ENCODE measurements around the gene WDR83. TPM values are rescaled to one million over a fixed set of nuclear protein-coding genes. Genes with fewer than 3 reads are reported as not detected.

WDR83 gene
- total RNA-seq, 6 experiments from 2014 or later: 8.6 to 13.3 (median 9.9) TPM

- TF ChIP-seq, protein P1, sequence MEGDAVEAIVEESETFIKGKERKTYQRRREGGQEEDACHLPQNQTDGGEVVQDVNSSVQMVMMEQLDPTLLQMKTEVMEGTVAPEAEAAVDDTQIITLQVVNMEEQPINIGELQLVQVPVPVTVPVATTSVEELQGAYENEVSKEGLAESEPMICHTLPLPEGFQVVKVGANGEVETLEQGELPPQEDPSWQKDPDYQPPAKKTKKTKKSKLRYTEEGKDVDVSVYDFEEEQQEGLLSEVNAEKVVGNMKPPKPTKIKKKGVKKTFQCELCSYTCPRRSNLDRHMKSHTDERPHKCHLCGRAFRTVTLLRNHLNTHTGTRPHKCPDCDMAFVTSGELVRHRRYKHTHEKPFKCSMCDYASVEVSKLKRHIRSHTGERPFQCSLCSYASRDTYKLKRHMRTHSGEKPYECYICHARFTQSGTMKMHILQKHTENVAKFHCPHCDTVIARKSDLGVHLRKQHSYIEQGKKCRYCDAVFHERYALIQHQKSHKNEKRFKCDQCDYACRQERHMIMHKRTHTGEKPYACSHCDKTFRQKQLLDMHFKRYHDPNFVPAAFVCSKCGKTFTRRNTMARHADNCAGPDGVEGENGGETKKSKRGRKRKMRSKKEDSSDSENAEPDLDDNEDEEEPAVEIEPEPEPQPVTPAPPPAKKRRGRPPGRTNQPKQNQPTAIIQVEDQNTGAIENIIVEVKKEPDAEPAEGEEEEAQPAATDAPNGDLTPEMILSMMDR (IDR thresholded peaks at IDR 0.05): no peak
- Mint-ChIP-seq H3K4me1 (ENCODE audit: low read depth) (peaks cover 38% of the 10 kb centered on the region), H3K9me3 (no peaks in the 10 kb centered on the region), H3K36me3 (ENCODE audit: low read depth) (peaks cover 5% of the 10 kb centered on the region; the same call in 1 of the 2 replicates), H3K27ac (peak overlapping the region; percentile 70), H3K4me3 (peak overlapping the region; percentile 95), H3K27me3 (ENCODE audit: insufficient read depth) (peaks cover 4% of the 10 kb centered on the region; the same call in 1 of the 2 replicates)
- DNase-seq: no peak
Measured at GRCh38 chr19:12665671-12666264, 839 bp upstream of the WDR83 start.

DNA sequence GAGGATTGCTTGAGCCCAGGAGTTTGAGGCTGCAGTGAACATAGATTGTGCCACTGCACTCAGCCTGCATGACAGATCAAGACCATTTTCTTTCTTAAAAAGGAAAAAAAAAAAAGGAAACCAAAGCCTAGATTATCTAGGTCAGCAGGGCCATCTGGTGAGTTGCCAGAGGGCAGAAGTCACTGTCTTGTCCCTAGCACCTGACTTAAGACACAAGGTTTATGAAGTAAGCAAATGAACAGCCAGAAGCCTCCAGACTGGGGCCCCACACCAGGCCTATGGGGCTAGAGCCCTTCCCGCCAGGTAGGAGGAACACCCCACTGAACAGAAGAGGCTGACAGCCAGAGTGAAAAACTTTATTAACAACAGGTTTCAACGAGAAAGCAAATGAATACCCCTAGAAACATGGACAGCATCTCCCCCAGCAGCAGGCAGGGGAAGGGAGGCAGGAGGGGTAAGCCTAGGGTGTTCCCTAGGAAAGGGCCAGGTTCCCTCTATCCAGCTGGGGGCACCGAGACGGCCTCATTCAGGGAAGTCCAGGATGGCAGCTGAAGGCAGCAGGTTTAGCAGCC lies 1.2 kb downstream of the WDR83 start:
- Mint-ChIP-seq H3K27me3 (ENCODE audit: insufficient read depth) (peaks cover 4% of the 10 kb centered on the region; the same call in 1 of the 2 replicates), H3K9me3 (no peaks in the 10 kb centered on the region), H3K36me3 (ENCODE audit: low read depth) (peaks cover 12% of the 10 kb centered on the region), H3K27ac (peak overlapping the region; percentile 100), H3K4me1 (ENCODE audit: low read depth) (peaks cover 45% of the 10 kb centered on the region), H3K4me3 (peak overlapping the region; percentile 95)
- DNase-seq: no peak
- TF ChIP-seq, protein P1 (IDR thresholded peaks at IDR 0.05): no peak

DNA sequence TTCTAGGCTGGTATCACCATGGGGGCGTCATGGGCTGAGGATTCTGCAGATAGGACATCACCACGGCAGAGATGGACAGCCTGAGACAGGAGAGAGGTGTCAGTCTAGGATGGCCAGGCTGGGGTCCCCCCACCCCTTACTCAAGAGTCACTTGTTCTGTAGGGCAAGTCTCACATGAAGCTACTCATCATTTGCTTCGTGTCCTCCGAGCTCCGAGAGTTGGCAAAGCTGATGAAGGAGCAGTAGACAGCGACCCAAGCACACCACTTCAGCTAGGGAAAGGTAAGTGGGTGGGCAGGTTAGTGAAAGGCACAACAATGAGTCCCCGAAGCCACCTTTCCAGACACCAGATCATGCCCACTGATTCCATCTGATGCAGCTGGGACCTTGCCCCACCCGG lies 1.7 kb downstream of the WDR83 start:
- H3K9me3 Mint-ChIP-seq: no peaks in the 10 kb centered on the region
- no peak for DNase-seq
- H3K4me1 Mint-ChIP-seq (ENCODE audit: low read depth): peaks cover 45% of the 10 kb centered on the region
- peaks cover 7% of the 10 kb centered on the region for H3K36me3 Mint-ChIP-seq (ENCODE audit: low read depth)
- TF ChIP-seq, protein P1 (IDR thresholded peaks at IDR 0.05): no peak
- peak overlapping the region; percentile 100 for H3K27ac Mint-ChIP-seq
- H3K27me3 Mint-ChIP-seq (ENCODE audit: insufficient read depth): peaks cover 4% of the 10 kb centered on the region; the same call in 1 of the 2 replicates
- H3K4me3 Mint-ChIP-seq: peak overlapping the region; percentile 95

DNA sequence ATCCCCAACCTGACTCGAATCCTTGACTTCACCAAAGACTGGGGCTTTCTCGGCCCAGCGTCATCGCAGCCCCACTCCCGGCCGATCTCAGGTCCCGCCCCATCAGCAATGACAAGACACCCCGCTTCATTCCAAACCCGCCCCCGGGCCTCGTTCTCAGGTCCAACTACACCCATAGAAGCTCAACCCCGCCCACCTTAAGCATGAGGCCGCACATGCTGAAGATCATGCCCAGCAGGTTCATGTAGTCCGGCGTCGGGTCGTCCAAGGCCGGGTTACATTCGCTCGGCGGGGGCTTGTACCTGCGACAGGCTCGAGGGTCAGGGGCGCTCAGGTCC lies 2.3 kb downstream of the WDR83 start:
- peak overlapping the region; percentile 100 for H3K27ac Mint-ChIP-seq
- peak overlapping the region; percentile 95 for H3K4me3 Mint-ChIP-seq
- TF ChIP-seq, protein P1 (IDR thresholded peaks at IDR 0.05): no peak
- peaks cover 7% of the 10 kb centered on the region for H3K36me3 Mint-ChIP-seq (ENCODE audit: low read depth)
- H3K4me1 Mint-ChIP-seq (ENCODE audit: low read depth): peaks cover 45% of the 10 kb centered on the region
- H3K9me3 Mint-ChIP-seq: no peaks in the 10 kb centered on the region
- DNase-seq: peak; percentile 72
- peaks cover 4% of the 10 kb centered on the region; the same call in 1 of the 2 replicates for H3K27me3 Mint-ChIP-seq (ENCODE audit: insufficient read depth)

DNA sequence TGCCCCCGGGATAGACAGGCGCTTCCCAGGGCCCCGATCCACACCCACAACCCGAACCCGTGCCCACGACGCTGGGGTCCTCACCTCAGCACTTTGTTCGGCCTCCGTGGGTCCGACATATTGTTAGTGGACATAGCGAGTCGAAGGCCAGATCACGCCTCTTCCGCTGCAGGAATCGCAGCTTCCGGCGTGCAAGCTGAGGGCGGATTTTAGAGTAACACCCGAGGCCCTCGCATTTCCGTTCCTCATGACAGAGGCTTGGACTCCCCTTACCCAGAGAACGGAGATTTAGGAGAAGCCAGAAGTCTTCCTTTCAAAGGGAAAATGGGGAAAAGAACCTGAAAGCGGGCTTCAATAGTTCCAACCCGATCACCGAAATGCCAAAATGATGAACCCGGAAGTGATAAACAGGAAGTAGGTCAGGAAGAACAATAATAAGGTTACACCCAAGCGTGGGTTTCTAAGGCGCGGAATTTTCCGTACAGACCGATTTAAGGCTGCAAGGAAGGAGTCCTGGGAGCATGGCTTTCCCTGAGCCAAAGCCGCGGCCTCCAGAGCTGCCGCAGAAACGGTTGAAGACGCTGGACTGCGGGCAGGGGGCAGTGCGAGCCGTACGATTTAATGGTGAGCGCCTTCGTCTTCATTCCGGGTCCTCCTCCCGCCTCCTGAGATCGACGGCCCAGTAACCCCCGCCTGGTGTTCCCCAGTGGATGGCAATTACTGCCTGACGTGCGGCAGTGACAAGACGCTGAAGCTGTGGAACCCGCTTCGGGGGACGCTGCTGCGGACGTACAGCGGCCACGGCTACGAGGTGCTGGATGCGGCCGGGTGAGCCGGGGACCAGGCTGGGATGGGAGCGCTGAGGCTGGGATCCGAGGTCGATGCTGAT lies 2.9 kb downstream of the WDR83 start:
- H3K27ac Mint-ChIP-seq: peak overlapping the region; percentile 100

More for the DNA sequence above, 2.9 kb downstream of the WDR83 start:
- TF ChIP-seq, protein P1 (IDR thresholded peaks at IDR 0.05): peak; percentile 46
- Mint-ChIP-seq H3K36me3 (ENCODE audit: low read depth) (peaks cover 10% of the 10 kb centered on the region), H3K27me3 (ENCODE audit: insufficient read depth) (peaks cover 4% of the 10 kb centered on the region; the same call in 1 of the 2 replicates), H3K4me3 (peak overlapping the region; percentile 95), H3K4me1 (ENCODE audit: low read depth) (peaks cover 45% of the 10 kb centered on the region), H3K9me3 (no peaks in the 10 kb centered on the region)
- peak; percentile 68 for DNase-seq
